K562 (cell line): ENCODE measurements around the gene RETREG1.

Experiments used
- CTCF ChIP-seq, 3 experiments: IDR thresholded peaks in 2 of 3; conservative IDR thresholded peaks in 1 of 3; 2 replicates each; pipeline ENCODE4 v1.5.1; 2011 to 2012; ENCODE audit warnings: low read length in 3 of 3, mild to moderate bottlenecking in 3 of 3, control low read depth in 2 of 3, improper control_type of control experiment in 1 of 3, inconsistent platforms in 1 of 3, low read depth in 1 of 3, mixed read lengths in 1 of 3, moderate library complexity in 1 of 3; ENCODE audit not compliant: insufficient read depth in 2 of 3
- EZH2 ChIP-seq: IDR thresholded peaks from 2 replicates; pipeline ENCODE4 v1.6.1; 2012; ENCODE audit warnings: low read depth, mild to moderate bottlenecking, inconsistent platforms, low read length, borderline replicate concordance
- POLR2A ChIP-seq: fragments of 450-650 bp; conservative IDR thresholded peaks from 2 replicates; pipeline ENCODE4 v1.6.1; 2016
- POLR2AphosphoS5 ChIP-seq: IDR thresholded peaks from 2 replicates; pipeline ENCODE4 v1.6.1; 2011; ENCODE audit warnings: mild to moderate bottlenecking, low read depth, low read length, moderate library complexity; ENCODE audit not compliant: control insufficient read depth, insufficient read depth
- TAF1 ChIP-seq: IDR thresholded peaks from 2 replicates; pipeline ENCODE4 v1.6.1; 2011; ENCODE audit warnings: mild to moderate bottlenecking, low read length, moderate library complexity; ENCODE audit not compliant: insufficient read depth, control insufficient read depth, severe bottlenecking; ENCODE audit errors: extremely low read depth
- ZBTB49 ChIP-seq: sonication (generic); formaldehyde crosslinking; IDR thresholded peaks from 2 replicates; pipeline ENCODE4 v1.8.0; 2022; ENCODE audit warnings: missing genetic modification reagents, mild to moderate bottlenecking, borderline replicate concordance

GRCh38 chr5:16529306-16529705, 87.5 kb downstream of the RETREG1 start:
- TF ChIP-seq ZBTB49 (CRISPR knock-in tag) (no peak), POLR2A (no peak), EZH2 (no peak), POLR2AphosphoS5 (no peak), TAF1 (no peak), CTCF (IDR thresholded peaks at IDR 0.05 in 2 of 3, conservative IDR thresholded peaks at IDR 0.05 in 1 of 3; ENCODE audit: insufficient read depth in 2 of 3, low read depth in 1 of 3, low read length in 3 of 3) (no peak)
